Measurements from ENCODE around the gene PTPRK.

DNA sequence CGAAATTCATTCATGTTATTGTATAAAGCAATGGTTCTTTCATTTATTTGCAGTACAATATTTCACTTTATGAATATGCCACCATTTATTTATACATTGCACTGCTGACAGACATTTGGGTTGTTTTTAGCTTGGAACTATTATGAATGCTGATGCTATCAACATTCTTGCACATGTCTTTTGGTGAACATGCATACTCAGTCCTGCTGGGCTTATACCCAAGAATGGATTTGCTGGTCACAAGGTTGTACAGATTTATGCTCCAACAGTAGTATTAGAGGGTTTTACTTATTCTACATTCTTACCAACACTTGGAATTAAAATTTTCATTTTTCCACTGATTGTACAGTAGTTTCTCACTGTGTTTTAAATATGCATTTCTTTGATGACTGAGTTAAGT lies 126.2 kb downstream of the PTPRK start:
- TF ChIP-seq, protein P1, sequence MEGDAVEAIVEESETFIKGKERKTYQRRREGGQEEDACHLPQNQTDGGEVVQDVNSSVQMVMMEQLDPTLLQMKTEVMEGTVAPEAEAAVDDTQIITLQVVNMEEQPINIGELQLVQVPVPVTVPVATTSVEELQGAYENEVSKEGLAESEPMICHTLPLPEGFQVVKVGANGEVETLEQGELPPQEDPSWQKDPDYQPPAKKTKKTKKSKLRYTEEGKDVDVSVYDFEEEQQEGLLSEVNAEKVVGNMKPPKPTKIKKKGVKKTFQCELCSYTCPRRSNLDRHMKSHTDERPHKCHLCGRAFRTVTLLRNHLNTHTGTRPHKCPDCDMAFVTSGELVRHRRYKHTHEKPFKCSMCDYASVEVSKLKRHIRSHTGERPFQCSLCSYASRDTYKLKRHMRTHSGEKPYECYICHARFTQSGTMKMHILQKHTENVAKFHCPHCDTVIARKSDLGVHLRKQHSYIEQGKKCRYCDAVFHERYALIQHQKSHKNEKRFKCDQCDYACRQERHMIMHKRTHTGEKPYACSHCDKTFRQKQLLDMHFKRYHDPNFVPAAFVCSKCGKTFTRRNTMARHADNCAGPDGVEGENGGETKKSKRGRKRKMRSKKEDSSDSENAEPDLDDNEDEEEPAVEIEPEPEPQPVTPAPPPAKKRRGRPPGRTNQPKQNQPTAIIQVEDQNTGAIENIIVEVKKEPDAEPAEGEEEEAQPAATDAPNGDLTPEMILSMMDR (IDR thresholded peaks at IDR 0.05), result no peak
- no peak for TF ChIP-seq EZH2 (IDR thresholded peaks at IDR 0.05; ENCODE audit: borderline replicate concordance, insufficient read depth, low read depth, low read length, poor library complexity, severe bottlenecking)
